ENCODE data around the gene RAD51B. TPM values are rescaled to one million over a fixed set of nuclear protein-coding genes. Genes with fewer than 3 reads are reported as not detected.

The RAD51B gene
- total and polyA plus RNA-seq, 9 of the 15 experiments (the other 6 are each of a cell fraction or from before 2014, with no cell fraction given) = 8.5 to 17.3 (median 11.3) TPM

DNA sequence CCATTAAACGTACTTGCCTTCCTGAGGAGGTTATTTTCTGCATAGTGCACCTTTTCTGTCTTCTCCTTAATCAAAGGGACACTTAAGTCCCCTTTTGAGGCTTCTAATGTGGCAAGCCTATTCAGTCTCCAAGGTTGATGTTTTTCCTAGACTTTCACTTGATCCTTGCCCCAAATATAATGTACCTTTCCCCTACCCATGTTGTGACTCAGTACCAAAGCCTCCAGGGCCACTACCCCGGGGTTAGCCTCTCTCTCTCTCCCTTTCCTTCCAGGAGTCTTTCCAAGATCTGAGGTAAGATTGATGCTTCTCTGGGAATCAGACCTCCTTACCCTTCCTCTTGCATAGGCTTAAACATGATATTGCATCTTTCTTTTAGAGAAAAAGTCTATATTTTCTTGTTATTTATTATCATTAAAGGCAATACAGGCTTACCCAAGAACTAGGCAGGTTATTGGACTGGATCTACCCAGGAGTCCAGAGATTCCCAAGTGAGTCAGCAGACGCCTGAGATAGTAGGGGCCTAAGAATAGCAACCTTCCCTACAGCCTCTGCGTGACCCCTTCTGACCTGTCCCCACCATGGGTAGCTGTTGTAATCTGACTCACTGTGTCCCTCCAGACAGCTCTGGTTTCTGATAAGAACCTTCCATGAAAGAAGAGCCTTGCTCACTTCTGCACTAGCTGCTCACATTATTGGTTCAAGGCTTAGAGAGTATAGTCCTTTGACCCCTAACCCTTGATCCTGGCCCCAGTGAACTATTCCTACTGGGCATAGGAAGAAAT lies 800.4 kb downstream of the RAD51B start (continued):
- TF ChIP-seq PCBP1 (IDR thresholded peaks at IDR 0.05; ENCODE audit: low read depth, low read length, poor library complexity, severe bottlenecking) = no peak
- TF ChIP-seq TBP (optimal IDR thresholded peaks at IDR 0.05; ENCODE audit: low read depth, low read length) = no peak
- TF ChIP-seq CHD1 (IDR thresholded peaks at IDR 0.05; ENCODE audit: low read length) = no peak
- TF ChIP-seq CBX3 (IDR thresholded peaks at IDR 0.05; ENCODE audit: borderline replicate concordance in 1 of 2, low read length in 2 of 2) = 0 out of 3 replicates have a peak, but pooled peaks of 1 of the 2 experiments have one; percentile 9
- TF ChIP-seq HNRNPK (IDR thresholded peaks at IDR 0.05; ENCODE audit: low read depth, low read length, poor library complexity, severe bottlenecking) = no peak
- no peak for TF ChIP-seq TAF1 (IDR thresholded peaks at IDR 0.05; ENCODE audit: control insufficient read depth, extremely low read depth, insufficient read depth, low read length, severe bottlenecking)
- peak; percentile 50; the same call in 1 of the 2 replicates for TF ChIP-seq EP400 (IDR thresholded peaks at IDR 0.05)
- no peak for TF ChIP-seq FOXJ3 (CRISPR knock-in tag; IDR thresholded peaks at IDR 0.05)
- TF ChIP-seq, protein P1, sequence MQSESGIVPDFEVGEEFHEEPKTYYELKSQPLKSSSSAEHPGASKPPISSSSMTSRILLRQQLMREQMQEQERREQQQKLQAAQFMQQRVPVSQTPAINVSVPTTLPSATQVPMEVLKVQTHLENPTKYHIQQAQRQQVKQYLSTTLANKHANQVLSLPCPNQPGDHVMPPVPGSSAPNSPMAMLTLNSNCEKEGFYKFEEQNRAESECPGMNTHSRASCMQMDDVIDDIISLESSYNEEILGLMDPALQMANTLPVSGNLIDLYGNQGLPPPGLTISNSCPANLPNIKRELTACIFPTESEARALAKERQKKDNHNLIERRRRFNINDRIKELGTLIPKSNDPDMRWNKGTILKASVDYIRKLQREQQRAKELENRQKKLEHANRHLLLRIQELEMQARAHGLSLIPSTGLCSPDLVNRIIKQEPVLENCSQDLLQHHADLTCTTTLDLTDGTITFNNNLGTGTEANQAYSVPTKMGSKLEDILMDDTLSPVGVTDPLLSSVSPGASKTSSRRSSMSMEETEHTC (IDR thresholded peaks at IDR 0.05) = no peak
- TF ChIP-seq MEF2A (IDR thresholded peaks at IDR 0.05; ENCODE audit: control insufficient read depth, low read depth, low read length) = peak; percentile 96
- TF ChIP-seq PHTF2 (CRISPR knock-in tag; IDR thresholded peaks at IDR 0.05) = no peak
- TF ChIP-seq ETS2 (tag; IDR thresholded peaks at IDR 0.05; ENCODE audit: borderline replicate concordance, poor library complexity, severe bottlenecking) = no peak
- no peak for TF ChIP-seq RAD51 (IDR thresholded peaks at IDR 0.05; ENCODE audit: borderline replicate concordance, low read depth)
- no peak for TF ChIP-seq ZNF445 (CRISPR knock-in tag; IDR thresholded peaks at IDR 0.05; ENCODE audit: low read depth)
- TF ChIP-seq KDM4B (IDR thresholded peaks at IDR 0.05; ENCODE audit: borderline replicate concordance in 2 of 2, low read depth in 1 of 2) = no peak
- TF ChIP-seq, protein P2, sequence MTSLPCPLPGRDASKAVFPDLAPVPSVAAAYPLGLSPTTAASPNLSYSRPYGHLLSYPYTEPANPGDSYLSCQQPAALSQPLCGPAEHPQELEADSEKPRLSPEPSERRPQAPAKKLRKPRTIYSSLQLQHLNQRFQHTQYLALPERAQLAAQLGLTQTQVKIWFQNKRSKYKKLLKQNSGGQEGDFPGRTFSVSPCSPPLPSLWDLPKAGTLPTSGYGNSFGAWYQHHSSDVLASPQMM (CRISPR knock-in tag; IDR thresholded peaks at IDR 0.05) = no peak
- TF ChIP-seq TAF7 (tag; IDR thresholded peaks at IDR 0.05) = no peak
- TF ChIP-seq, protein P3, sequence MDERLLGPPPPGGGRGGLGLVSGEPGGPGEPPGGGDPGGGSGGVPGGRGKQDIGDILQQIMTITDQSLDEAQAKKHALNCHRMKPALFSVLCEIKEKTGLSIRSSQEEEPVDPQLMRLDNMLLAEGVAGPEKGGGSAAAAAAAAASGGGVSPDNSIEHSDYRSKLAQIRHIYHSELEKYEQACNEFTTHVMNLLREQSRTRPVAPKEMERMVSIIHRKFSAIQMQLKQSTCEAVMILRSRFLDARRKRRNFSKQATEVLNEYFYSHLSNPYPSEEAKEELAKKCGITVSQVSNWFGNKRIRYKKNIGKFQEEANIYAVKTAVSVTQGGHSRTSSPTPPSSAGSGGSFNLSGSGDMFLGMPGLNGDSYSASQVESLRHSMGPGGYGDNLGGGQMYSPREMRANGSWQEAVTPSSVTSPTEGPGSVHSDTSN (CRISPR knock-in tag; IDR thresholded peaks at IDR 0.05; ENCODE audit: low read depth) = no peak
- TF ChIP-seq, protein P3 (tag; conservative IDR thresholded peaks at IDR 0.05; ENCODE audit: low read depth) = no peak
- TF ChIP-seq, protein P4, sequence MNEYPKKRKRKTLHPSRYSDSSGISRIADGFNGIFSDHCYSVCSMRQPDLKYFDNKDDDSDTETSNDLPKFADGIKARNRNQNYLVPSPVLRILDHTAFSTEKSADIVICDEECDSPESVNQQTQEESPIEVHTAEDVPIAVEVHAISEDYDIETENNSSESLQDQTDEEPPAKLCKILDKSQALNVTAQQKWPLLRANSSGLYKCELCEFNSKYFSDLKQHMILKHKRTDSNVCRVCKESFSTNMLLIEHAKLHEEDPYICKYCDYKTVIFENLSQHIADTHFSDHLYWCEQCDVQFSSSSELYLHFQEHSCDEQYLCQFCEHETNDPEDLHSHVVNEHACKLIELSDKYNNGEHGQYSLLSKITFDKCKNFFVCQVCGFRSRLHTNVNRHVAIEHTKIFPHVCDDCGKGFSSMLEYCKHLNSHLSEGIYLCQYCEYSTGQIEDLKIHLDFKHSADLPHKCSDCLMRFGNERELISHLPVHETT (CRISPR knock-in tag; conservative IDR thresholded peaks at IDR 0.05 in 1 of 2, IDR thresholded peaks at IDR 0.05 in 1 of 2) = peak in 1 of 2 experiments; percentile 62; a peak in 1 of 4 replicates
- no peak for TF ChIP-seq CSDE1 (IDR thresholded peaks at IDR 0.05)

All from K562 (cell line).